ENCODE results near the gene PHF2. TPM values are rescaled to one million over a fixed set of nuclear protein-coding genes. Genes with fewer than 3 reads are reported as not detected.

PHF2 gene
- polyA plus RNA-seq, 1 experiment, result 8.8 TPM

DNA sequence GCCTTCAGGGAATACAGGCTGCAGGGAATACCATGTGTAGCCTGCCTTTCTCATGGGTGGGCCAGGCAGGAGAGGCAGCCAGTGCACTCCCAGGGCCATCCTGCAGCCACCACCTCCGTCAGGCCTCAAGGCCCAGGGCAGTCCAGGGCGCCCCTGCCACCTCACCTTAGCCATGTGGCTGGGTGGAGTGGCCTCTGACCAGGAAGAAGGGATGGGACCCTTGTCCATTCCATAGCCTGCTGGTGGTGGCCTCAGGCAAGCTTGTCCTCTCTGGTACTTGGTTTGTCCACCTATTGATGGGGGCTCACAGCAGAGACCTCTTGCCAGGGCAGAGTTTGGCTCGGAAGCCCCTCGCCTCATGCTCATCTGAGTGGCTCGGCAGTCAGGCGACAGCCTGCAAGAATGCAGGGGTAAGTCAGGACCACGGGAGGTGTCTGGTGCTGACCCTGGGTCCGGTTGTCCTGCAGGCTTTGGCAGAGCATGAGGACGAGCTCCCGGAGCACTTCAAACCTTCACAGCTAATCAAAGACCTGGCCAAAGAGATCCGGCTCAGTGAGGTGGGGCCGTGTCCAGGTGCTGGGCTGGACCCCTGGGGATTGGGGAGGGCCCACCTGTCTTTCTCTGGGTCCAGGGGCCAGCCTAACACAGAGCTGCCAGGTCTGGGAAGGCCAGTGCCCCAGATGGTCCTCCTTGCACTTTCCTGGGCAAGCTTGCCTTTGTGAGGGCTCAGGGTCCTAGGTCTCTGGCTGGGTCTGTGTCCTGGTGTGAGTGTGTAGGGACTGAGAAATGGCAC lies 82.9 kb downstream of the PHF2 start:
- Histone ChIP-seq H3K27me3 (ENCODE audit: control insufficient read depth, insufficient read depth, low read length) (no peaks in the 10 kb centered on the region), H3K27ac (ENCODE audit: low read depth, low read length) (no peak overlapping the region), H3K4me3 (ENCODE audit: low read depth, low read length) (no peak overlapping the region), H3K9me3 (ENCODE audit: control insufficient read depth, insufficient read depth, low read length) (no peaks in the 10 kb centered on the region; the same call in 1 of the 2 replicates)
- POLR2A ChIA-PET, result no interaction called here
- CTCF ChIA-PET, result no interaction called here
- no peak for DNase-seq (ENCODE audit: low read depth, low spot score)
- TF ChIP-seq, protein P1, sequence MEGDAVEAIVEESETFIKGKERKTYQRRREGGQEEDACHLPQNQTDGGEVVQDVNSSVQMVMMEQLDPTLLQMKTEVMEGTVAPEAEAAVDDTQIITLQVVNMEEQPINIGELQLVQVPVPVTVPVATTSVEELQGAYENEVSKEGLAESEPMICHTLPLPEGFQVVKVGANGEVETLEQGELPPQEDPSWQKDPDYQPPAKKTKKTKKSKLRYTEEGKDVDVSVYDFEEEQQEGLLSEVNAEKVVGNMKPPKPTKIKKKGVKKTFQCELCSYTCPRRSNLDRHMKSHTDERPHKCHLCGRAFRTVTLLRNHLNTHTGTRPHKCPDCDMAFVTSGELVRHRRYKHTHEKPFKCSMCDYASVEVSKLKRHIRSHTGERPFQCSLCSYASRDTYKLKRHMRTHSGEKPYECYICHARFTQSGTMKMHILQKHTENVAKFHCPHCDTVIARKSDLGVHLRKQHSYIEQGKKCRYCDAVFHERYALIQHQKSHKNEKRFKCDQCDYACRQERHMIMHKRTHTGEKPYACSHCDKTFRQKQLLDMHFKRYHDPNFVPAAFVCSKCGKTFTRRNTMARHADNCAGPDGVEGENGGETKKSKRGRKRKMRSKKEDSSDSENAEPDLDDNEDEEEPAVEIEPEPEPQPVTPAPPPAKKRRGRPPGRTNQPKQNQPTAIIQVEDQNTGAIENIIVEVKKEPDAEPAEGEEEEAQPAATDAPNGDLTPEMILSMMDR (IDR thresholded peaks at IDR 0.05; ENCODE audit: low read depth, low read length), result no peak

DNA sequence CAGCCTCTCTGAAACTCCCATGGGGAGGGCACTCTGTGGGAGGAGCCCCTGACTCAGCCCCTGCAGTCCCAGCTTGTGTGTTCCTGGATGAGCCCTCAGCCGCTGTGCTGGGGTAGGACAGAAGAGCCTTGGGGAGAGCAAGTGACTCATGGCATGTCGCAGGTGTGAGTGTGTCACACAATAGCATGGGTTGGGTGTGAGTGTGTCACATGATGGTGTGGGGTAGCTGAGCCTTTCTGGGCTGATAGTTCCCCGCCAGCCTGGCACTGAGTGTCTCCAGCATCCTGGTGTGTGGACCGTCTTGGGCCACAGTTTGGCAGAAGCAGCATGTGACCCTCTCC lies 83.4 kb downstream of the PHF2 start:
- Histone ChIP-seq H3K4me3 (ENCODE audit: low read depth, low read length) (no peak overlapping the region), H3K27ac (ENCODE audit: low read depth, low read length) (no peak overlapping the region), H3K27me3 (ENCODE audit: control insufficient read depth, insufficient read depth, low read length) (no peaks in the 10 kb centered on the region), H3K9me3 (ENCODE audit: control insufficient read depth, insufficient read depth, low read length) (no peaks in the 10 kb centered on the region; the same call in 1 of the 2 replicates)
- DNase-seq (ENCODE audit: low read depth, low spot score), result no peak
- ChIA-PET CTCF (no interaction called here), POLR2A (no interaction called here)
- TF ChIP-seq, protein P1 (IDR thresholded peaks at IDR 0.05; ENCODE audit: low read depth, low read length), result no peak

DNA sequence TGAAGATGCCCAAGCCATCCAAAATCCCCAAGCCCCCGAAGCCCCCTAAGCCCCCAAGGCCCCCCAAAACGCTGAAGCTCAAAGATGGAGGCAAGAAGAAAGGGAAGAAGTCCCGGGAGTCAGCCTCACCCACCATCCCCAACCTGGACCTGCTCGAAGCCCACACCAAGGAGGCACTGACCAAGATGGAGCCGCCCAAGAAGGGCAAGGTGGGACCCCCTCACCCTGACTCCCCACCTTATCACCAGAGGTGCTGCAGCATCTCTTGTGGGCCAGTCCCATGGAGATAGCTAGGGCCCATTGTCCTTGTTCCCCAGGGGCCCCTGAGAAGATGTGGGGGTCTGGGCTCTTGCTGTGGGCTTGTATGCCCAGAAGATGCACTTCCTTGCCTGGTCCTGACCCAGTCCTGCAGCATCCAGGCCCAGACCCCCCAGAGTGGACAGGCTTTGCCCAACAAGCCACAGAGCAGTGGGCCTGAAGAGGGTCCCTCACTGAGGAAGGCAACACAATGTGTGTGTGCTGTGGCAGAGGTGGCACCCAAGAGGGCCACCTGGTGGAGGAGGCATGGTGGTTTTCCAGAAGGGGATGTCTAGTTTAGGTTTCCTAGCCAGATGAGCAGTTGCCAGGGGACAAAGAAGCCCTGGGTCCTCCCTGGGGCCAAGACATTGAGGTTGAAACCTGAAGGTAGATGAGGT lies 84.1 kb downstream of the PHF2 start:
- H3K27me3 ChIP-seq (ENCODE audit: control insufficient read depth, insufficient read depth, low read length), result no peaks in the 10 kb centered on the region
- CTCF ChIA-PET, result no interaction called here
- no peak for DNase-seq (ENCODE audit: low read depth, low spot score)
- POLR2A ChIA-PET, result no interaction called here
- TF ChIP-seq, protein P1 (IDR thresholded peaks at IDR 0.05; ENCODE audit: low read depth, low read length), result no peak
- no peak overlapping the region for H3K27ac ChIP-seq (ENCODE audit: low read depth, low read length)
- H3K9me3 ChIP-seq (ENCODE audit: control insufficient read depth, insufficient read depth, low read length), result no peaks in the 10 kb centered on the region; the same call in 1 of the 2 replicates
- H3K4me3 ChIP-seq (ENCODE audit: low read depth, low read length), result no peak overlapping the region

DNA sequence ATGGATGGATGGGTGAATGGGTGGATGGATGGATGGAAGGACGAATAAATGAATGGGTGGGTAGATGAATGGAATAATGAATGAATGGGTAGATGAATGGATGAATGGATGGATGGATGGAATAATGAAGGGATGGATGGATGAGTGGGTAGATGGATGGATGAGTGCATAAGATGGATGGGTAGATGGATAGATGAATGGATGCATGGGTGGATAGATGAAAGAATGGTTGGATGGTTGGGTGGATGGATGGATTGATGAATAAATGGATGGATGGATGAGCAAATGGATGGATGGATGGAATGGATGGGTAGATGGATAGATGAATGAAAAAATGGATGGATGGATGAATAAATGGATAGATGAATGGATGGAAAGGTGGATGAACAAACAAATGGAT lies 85.2 kb downstream of the PHF2 start:
- CTCF ChIA-PET, result no interaction called here
- H3K27ac ChIP-seq (ENCODE audit: low read depth, low read length), result no peak overlapping the region
- TF ChIP-seq, protein P1 (IDR thresholded peaks at IDR 0.05; ENCODE audit: low read depth, low read length), result no peak

DNA sequence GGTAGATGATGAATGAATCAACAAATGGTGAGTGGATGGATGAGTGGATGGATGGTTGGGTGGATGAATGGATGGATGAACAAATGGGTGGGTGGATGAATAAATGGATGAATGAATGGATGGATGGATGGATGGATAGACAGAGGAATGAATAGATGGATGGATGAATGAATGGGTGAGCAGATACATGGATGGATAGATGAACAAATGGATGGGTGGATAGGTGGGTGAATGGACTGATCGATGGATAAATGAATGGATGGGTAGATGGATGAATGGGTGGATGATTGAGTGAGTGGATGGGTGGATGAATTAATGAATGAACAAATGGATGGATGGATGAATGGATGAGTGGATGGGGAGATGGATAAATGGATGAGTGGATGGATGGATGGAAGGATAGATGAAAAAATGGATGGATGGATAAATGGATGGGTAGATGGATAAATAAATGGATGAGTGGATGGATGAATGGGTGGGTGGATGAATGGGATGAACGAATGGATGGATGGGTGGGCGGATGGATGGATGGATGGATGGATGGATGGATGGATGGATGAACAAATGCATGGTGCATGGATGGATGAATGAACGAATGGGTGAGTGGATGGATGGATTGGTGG lies 85.7 kb downstream of the PHF2 start:
- no peaks in the 10 kb centered on the region for H3K27me3 ChIP-seq (ENCODE audit: control insufficient read depth, insufficient read depth, low read length)
- H3K9me3 ChIP-seq (ENCODE audit: control insufficient read depth, insufficient read depth, low read length), result no peaks in the 10 kb centered on the region
- TF ChIP-seq, protein P1 (IDR thresholded peaks at IDR 0.05; ENCODE audit: low read depth, low read length), result no peak
- POLR2A ChIA-PET, result no interaction called here
- DNase-seq (ENCODE audit: low read depth, low spot score), result no peak
- H3K4me3 ChIP-seq (ENCODE audit: low read depth, low read length), result no peak overlapping the region
- CTCF ChIA-PET, result no interaction called here
- H3K27ac ChIP-seq (ENCODE audit: low read depth, low read length), result no peak overlapping the region

More for the DNA sequence above, 85.2 kb downstream of the PHF2 start:
- no peak overlapping the region for H3K4me3 ChIP-seq (ENCODE audit: low read depth, low read length)
- no peaks in the 10 kb centered on the region for H3K27me3 ChIP-seq (ENCODE audit: control insufficient read depth, insufficient read depth, low read length)
- POLR2A ChIA-PET, result no interaction called here
- no peaks in the 10 kb centered on the region; the same call in 1 of the 2 replicates for H3K9me3 ChIP-seq (ENCODE audit: control insufficient read depth, insufficient read depth, low read length)
- DNase-seq (ENCODE audit: low read depth, low spot score), result no peak

Data from AG04450 (cell line).